HepG2 (cell line): ENCODE data around the gene CATSPERE.

Experiments used
- KAT7 ChIP-seq: IDR thresholded peaks from 2 replicates; pipeline ENCODE4 v1.6.1; 2018; ENCODE audit warnings: borderline replicate concordance, missing compliant biosample characterization
- NR2F6 ChIP-seq, 2 experiments: IDR thresholded peaks; 2 replicates each; pipeline ENCODE4 v1.6.1; 2016; ENCODE audit warnings: antibody characterized with exemption in 1 of 2, mild to moderate bottlenecking in 1 of 2

- TF ChIP-seq NR2F6 (IDR thresholded peaks at IDR 0.05) (no peak), NR2F6 (CRISPR knock-in tag; IDR thresholded peaks at IDR 0.05) (no peak), KAT7 (CRISPR knock-in tag) (no peak)
Observed at GRCh38 chr1:244603498-244603897, 142.4 kb downstream of the CATSPERE start.
